NCI-H146 (cell line): ENCODE data around the gene DUSP15.
A peak's percentile ranks its signal among the peaks of the same experiment; 100 is the strongest.
"Not testable (repeated sequence)": the region's sequence is repeated elsewhere in the genome, so short reads cannot be mapped to it uniquely, and the experiment has no call there.

Experiments
- DNase-seq: peaks from one replicate; lab custom pipeline; 2025; lab: John Stamatoyannopoulos, UW

Gene DUSP15

GRCh38 chr20:31869942-31870725 is at the start of gene DUSP15, which contains the start of gene TTLL9:
DUSP15 (minus strand) TSS chr20:31870527; CDS start chr20:31870337, 190 bp downstream.
TTLL9 (plus strand) TSS chr20:31870634; CDS start chr20:31871127, 493 bp downstream.
- peak; percentile 77 for DNase-seq

GRCh38 chr20:31919410-31920155 is 49.3 kb upstream of the DUSP15 start:
- no peak for DNase-seq

- no peak for DNase-seq
These were observed 48.3 kb upstream of the DUSP15 start for GRCh38 chr20:31918466-31919105.

- DNase-seq: not testable (repeated sequence)
These were observed 47.7 kb upstream of the DUSP15 start for GRCh38 chr20:31917962-31918412.

GRCh38 chr20:31916708-31917107 is 46.4 kb upstream of the DUSP15 start:
- no peak for DNase-seq

- DNase-seq: no peak
These were observed 45.4 kb upstream of the DUSP15 start for GRCh38 chr20:31915491-31916280.

- DNase-seq: no peak
These were observed 43.8 kb upstream of the DUSP15 start for GRCh38 chr20:31914170-31914569.

- DNase-seq: no peak
These were observed 43.3 kb upstream of the DUSP15 start for GRCh38 chr20:31913431-31914157.

- no peak for DNase-seq
These were observed 39.9 kb upstream of the DUSP15 start for GRCh38 chr20:31910071-31910803.

GRCh38 chr20:31909253-31910070 is 39.1 kb upstream of the DUSP15 start:
- no peak for DNase-seq

- no peak for DNase-seq
These were observed 38.1 kb upstream of the DUSP15 start for GRCh38 chr20:31908424-31908823.

- no peak for DNase-seq
These were observed 37.7 kb upstream of the DUSP15 start for GRCh38 chr20:31908016-31908415.

GRCh38 chr20:31907046-31907445 is 36.7 kb upstream of the DUSP15 start:
- DNase-seq: no peak

- DNase-seq: no peak
These were observed 35.7 kb upstream of the DUSP15 start for GRCh38 chr20:31906001-31906400.

GRCh38 chr20:31903627-31904386 is 33.5 kb upstream of the DUSP15 start:
- DNase-seq: no peak

GRCh38 chr20:31901615-31902014 is 31.3 kb upstream of the DUSP15 start:
- no peak for DNase-seq

- DNase-seq: no peak
These were observed 27.2 kb upstream of the DUSP15 start for GRCh38 chr20:31897541-31897940.

- DNase-seq: no peak
These were observed 25.7 kb upstream of the DUSP15 start for GRCh38 chr20:31896049-31896448.
